Lower leg skin (tissue), 4 donors: ENCODE data around the gene GASK1B. TPM values are rescaled to one million over a fixed set of nuclear protein-coding genes. Genes with fewer than 3 reads are reported as not detected.

ENCODE experiments used
- DNase-seq, 2 donors: peaks; one replicate each; pipeline ENCODE4 v3.0.0-alpha.2; 2019; ENCODE audit warnings: low spot score in 2 of 2
- H3K4me3 ChIP-seq: fragments of 200-600 bp; sonication (generic); 2 replicates; pipeline ENCODE4 v1.5.1; 2017; ENCODE audit warnings: mild to moderate bottlenecking, low read depth; ENCODE audit not compliant: poor library complexity, severe bottlenecking
- CTCF ChIP-seq, 3 donors: fragments of 450-650 bp; IDR thresholded peaks; one replicate each; pipeline ENCODE4 v1.5.1; 2016; ENCODE audit warnings: antibody characterized with exemption in 3 of 3, mild to moderate bottlenecking in 3 of 3, moderate library complexity in 2 of 3
- POLR2A ChIP-seq, 2 donors: fragments of 450-650 bp; IDR thresholded peaks; one replicate each; pipeline ENCODE4 v1.6.1; 2016 to 2017; ENCODE audit warnings: antibody characterized with exemption in 2 of 2, mild to moderate bottlenecking in 1 of 2, moderate library complexity in 1 of 2
- WGBS, 2 donors: methylation state at CpG; one replicate each; pipeline ENCODE4 v1.1.5; 2018; 5-methylcytosine and 5-hydroxymethylcytosine counted together
- intact Hi-C: fragments of 100-400 bp; cut with DNase I; formaldehyde crosslinking; loops from one replicate; pipeline ENCODE4 v1.15.0; 2023; ENCODE audit warnings: low total_unique reads
- total RNA-seq, 4 donors: library from RNA; depleted of rRNA; stranded (reverse); fragments of >200 nt; gene quantifications; one replicate each; pipeline ENCODE4 v1.1.0, GENCODE V29; 2016

The GASK1B gene
- total RNA-seq, 4 donors from 2014 or later: 3.8 to 10.8 (median 5.3) TPM

- 31% methylated on average over 3 of the region's 3 CpGs for WGBS, 2 donors
- TF ChIP-seq CTCF (IDR thresholded peaks at IDR 0.05): no peak
- no peak for TF ChIP-seq POLR2A (IDR thresholded peaks at IDR 0.05)
- H3K4me3 ChIP-seq: no peak overlapping the region
- intact Hi-C loops: no loop called here
- DNase-seq: no peak
Measured at GRCh38 chr4:158211222-158211621, 38.4 kb upstream of the GASK1B start.

DNA sequence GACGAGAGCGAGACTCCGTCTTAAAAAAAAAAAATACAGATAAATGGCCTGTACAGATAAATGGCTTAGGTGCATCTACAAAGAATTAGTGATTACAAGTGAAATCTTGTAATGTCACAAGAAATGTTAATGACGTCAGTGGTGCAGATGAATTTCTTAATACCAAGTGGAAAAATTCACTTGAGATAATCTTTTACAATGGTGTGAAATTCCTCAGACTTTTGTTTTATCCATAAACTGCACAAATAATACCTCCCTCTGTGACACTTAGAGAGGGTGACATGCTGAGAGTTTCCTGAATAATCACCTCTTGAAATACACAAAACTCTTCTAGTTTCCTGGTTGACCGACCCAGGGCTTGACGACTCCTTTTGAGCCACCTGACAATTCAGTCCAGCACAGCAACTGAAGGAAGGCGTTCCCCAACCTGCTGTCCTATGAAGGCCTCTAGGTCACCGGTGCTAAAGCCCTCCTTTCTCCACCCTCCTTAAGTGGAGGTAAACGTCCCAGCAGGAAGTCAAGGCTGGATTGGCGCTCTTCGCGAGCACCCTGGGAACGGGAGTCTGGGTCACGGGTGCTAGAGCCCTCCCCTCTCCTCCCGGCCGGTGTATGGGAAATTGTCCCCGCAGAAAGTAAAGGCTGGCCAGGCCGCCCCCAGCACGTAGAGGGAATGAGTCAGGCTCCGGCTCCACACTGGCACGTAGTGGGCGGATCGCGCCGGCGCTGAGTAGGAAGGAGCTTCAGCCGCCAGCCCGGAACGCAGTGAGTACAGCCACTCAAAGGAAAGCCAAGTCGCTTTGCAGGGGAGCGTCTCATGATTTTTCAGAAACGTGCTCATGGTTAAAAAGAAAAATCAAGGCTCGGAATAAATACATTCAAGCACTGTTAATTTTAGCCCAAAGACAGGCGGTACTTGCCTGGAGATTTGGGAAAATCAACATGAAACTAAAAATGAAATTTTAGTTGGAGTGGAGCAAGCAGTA lies 37.3 kb upstream of the GASK1B start, which contains the start of gene TMEM144:
TSS of gene TMEM144 (plus strand) at position 662 of the 983 bp plus-strand sequence. CDS start 2,182 bp downstream, outside the sequence.
- intact Hi-C loops: no loop called here
- DNase-seq: peak; percentile 89 to 98
- TF ChIP-seq POLR2A (IDR thresholded peaks at IDR 0.05): no peak
- H3K4me3 ChIP-seq: peak within 1 kb of the TSS; percentile 24
- 11 to 12% methylated on average over 30 to 34 of the region's 34 CpGs for WGBS, 2 donors

- DNase-seq: no peak
- intact Hi-C loops: no loop called here
- no peak overlapping the region for H3K4me3 ChIP-seq
- 81 to 91% methylated on average over 5 of the region's 5 CpGs for WGBS, 2 donors
- TF ChIP-seq CTCF (IDR thresholded peaks at IDR 0.05) (no peak), POLR2A (IDR thresholded peaks at IDR 0.05) (no peak)
Measured at GRCh38 chr4:158208963-158209640, 36.3 kb upstream of the GASK1B start.

- no peak overlapping the region for H3K4me3 ChIP-seq
- 95 to 96% methylated on average over 3 of the region's 3 CpGs for WGBS, 2 donors
- DNase-seq: no peak
- TF ChIP-seq CTCF (IDR thresholded peaks at IDR 0.05): no peak
- no peak for TF ChIP-seq POLR2A (IDR thresholded peaks at IDR 0.05)
- intact Hi-C loops: no loop called here
Measured at GRCh38 chr4:158203929-158204328, 31.1 kb upstream of the GASK1B start.

- intact Hi-C loops: no loop called here
- 71 to 75% methylated on average over 2 of the region's 2 CpGs for WGBS, 2 donors
- no peak overlapping the region for H3K4me3 ChIP-seq
- TF ChIP-seq POLR2A (IDR thresholded peaks at IDR 0.05) (no peak), CTCF (IDR thresholded peaks at IDR 0.05) (no peak)
- no peak for DNase-seq
Measured at GRCh38 chr4:158203436-158203835, 30.6 kb upstream of the GASK1B start.

- 57 to 69% methylated on average over 1 of the region's 1 CpG for WGBS, 2 donors
- H3K4me3 ChIP-seq: no peak overlapping the region
- intact Hi-C loops: no loop called here
- no peak for TF ChIP-seq POLR2A (IDR thresholded peaks at IDR 0.05)
- TF ChIP-seq CTCF (IDR thresholded peaks at IDR 0.05): no peak
- no peak for DNase-seq
Measured at GRCh38 chr4:158202481-158202880, 29.7 kb upstream of the GASK1B start.
